ENCODE results near the gene SLIRP. TPM values are rescaled to one million over a fixed set of nuclear protein-coding genes. Genes with fewer than 3 reads are reported as not detected.
"Not testable (repeated sequence)": the region's sequence is repeated elsewhere in the genome, so short reads cannot be mapped to it uniquely, and the experiment has no call there.

SLIRP gene
- total RNA-seq, result 127 and 179 TPM in 2 replicates

DNA sequence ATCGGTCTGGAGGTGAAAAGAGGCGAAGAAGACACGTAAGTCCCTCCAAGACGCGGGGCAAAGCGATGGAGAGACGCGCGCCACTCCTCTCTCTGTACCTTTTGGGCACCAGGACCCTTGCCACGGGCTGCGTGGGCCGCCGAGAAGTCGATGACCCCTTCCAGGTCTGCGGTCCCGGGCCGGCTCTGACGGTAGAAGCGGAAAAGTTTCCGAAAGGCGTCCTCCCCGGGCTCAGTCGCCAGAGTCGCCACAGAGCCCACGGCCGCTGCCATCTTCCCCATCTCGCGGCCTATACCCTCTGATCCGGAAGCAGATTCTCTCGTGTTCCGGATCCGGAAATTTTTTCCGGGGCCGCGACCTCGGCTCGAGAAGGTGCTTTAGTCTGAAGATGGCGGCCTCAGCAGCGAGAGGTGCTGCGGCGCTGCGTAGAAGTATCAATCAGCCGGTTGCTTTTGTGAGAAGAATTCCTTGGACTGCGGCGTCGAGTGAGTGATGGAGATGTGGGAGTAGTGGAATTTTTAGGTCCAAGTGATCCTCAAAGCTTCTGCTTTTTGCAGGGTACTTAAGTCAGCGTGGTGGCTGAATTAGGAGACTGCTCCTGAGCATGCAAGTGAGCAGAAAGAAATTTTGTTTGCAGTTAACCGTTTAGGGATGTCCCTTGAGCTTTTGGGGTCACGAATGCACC lies at the start of gene SLIRP, which contains the start of gene ALKBH1:
SLIRP (plus strand) TSS at position 380 of the 685 bp plus-strand sequence; CDS start at position 389, 9 bp downstream.
ALKBH1 (minus strand) TSS at position 300 of the 685 bp plus-strand sequence; CDS start at position 281, 19 bp downstream.
- peak; percentile 87 for DNase-seq

DNA sequence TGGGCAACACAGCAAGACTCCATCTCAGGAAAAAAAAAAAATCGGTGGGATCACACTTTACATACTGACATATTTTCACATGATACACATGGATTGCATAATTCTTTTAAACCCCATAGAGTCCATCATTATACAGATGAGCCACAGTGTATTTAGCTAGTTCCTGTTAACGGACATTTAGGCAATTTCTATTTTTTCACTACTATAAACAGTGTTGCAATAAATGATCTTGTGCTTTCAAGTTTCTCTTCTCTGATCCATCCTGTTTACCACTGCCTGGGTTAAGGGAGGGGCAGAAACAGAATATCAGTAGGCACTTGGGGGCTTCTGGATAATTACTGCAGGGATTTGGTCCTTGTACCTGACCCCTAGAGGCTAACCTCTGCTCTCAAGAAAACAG lies 48.1 kb upstream of the SLIRP start:
- DNase-seq, result no peak

DNA sequence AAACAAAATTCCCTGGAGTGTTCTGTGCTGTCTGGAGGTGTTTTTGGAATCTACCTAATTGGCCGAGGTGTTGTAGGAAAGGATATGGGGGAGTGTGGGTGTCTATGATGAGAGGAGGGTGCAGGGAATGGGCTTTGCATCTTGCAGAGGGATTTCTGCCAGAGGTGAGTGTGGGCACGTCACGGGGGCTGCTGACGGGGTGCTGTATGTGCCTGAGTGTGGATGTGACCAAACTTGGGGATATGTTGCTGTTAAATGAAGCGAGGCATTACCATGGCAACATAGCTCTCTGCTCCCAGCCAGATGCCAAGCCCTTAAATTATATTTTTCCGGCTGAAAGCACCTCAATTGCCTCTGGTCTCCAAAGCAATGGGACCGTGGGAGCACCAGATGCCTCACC lies 47.1 kb upstream of the SLIRP start:
- DNase-seq, result no peak

DNA sequence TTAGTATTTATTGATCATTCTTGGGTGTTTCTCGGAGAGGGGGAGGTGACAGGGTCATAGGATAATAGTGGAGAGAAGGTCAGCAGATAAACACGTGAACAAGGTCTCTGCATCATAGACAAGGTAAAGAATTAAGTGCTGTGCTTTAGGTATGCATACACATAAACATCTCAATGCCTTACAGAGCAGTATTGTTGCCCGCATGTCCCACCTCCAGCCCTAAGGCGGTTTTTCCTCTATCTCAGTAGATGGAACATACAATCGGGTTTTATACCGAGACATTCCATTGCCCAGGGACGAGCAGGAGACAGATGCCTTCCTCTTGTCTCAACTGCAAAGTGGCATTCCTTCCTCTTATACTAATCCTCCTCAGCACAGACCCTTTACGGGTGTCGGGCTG lies 46.3 kb upstream of the SLIRP start:
- DNase-seq, result not testable (repeated sequence)

DNA sequence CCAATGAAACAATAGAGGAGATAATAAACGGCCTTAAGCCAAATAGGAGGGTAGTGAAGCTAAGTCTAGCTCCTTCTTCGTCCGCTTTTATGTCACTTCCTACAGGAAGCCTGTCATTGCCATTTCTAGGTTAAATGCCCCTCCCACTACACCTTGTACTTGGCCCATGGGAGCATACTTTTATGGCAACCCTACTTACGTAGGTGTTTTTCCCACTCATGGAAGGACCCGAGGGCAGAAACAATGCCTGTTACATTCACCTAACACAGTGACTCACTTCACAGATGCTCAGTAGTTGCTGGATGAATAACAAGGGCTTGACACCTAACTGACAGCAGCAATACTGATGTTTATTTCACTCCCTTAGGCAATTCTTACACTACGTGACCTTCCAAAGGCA lies 44.6 kb upstream of the SLIRP start:
- peak; percentile 86 for DNase-seq

DNA sequence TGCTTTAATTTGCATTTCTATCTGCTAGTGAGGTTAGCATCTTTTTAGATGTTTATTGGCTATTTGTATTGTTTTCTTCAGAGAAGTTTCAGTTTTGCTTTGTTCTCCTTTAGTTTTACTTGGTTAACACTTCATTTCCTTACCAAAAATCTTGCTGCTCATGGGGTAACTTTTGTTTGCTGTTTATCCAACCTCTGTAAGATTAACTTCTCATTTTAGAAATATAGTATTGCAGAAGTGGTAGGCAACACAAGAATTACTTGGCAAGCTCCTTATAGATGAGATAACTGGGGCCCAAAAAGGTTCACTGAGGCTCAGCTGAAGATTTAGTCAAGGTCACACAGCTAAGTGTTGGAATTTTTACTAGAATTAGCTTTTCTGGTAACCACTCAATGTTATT lies 40.6 kb upstream of the SLIRP start:
- no peak for DNase-seq

DNA sequence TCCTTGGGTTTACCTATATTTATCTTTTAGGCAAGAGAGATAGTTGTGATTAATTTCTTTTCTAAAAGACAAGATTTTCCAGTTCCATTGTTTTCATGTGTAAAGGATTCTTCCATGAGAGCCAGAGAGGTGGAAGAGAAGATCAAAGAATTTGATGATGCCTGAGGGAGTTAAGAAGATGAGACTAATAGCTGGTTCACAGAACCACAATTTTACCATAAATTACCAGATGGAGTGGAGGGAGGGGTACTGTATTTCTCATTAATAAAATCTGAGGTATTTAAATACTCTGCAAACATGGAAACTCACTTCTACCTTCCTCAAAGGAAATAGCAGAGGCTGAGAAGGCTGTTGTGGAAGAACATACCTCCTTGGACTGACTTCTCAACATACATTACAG lies 34.7 kb upstream of the SLIRP start:
- DNase-seq, result no peak

DNA sequence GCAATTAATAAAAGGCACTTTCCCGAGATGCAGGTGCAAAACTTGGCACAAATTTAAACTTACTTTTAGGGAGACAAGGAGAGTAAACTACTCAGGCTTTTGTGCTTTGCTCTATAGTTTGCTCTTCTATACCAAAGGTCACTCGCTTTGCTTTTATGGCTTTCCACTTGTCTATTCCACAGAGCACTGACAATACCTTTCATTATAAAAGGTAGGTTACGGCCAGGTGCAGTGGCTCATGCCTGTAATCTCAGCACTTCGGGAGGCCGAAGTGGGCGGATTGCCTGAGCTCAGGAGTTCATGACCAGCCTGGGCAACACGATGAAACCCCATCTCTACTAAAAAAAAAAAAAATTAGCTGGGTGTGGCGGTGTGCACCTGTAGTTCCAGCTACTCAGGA lies 33.0 kb upstream of the SLIRP start:
- DNase-seq, result no peak

DNA sequence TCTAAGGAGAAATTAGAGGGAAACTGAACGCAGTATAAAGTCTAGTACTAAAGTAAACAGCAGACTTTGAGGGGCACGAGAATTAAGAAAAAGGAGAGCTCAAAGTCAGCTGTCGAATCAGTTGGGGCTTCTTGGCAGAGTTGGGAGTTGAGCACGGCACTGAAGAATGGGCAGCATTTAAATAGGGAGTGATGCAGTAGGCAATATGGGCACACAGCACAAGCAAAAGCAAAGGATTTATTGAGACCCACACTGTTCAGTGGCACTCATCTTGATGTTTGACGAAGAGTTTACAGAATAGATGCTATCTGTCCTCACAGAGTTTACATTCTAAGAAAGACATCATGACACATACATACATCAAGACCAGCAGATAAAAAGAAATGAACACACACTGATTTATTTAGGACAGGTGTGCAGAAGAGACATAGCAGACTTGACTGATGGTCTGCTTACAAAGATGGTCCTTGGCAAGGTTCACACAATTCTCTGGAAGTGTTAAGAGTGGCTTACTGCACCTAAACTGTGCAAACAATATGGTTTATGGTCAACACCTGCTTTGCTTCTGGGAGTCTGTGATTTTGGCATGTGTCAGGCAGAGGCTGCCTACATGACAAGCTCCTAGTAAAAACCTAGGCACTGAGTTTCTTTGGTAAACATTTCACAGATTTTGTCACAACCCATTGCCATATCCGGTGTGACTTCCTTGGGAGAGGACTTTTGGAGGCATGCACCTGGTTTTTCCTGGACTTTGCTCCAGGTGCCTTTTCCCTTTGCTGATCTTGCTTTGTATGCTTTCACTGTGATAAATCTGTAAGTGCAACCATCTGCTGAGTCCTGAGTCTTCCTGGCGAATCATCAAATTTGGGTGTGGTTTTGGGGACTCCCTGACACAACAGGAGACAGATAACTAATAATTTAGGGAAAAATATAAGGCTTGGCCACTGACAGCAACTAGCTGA lies 26.4 kb upstream of the SLIRP start:
- DNase-seq, result peak; percentile 14

DNA sequence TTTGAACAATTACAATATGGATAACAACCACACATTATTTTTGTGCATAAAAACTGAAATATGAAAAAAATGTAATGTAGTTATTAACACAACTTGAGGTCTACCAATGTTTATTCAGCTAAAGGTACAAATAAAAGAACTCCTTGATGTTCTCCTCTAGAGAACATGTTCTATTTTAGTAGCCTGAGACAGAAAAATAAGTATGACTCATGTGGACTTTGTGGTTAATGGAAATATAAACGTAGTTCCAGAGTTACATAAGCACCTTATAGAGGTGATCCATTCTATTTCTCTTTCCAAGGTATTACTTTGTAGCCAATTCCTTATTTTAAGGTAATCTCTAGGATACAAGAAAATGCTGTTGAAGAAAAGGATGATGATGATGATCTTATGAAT lies 25.7 kb upstream of the SLIRP start:
- peak; percentile 10 for DNase-seq

DNA sequence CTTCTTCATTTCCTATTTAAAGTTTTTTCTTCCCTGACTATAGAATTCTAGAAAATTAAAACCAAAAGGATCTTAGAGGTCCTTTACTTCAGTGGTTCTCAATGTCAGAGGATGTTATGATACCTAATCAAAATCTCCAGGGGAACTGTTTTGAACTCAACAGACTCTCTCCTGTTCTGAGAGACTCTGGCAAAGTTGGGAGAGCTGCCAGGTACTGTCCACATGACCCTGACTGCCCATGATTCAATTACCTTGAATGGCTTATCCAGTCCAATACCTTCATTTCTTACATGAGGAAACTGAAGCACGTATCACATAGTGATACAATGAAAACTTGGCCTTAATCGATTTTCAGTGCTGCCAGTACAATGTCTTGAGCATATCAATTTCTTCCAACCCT lies 16.6 kb upstream of the SLIRP start:
- peak; percentile 8 for DNase-seq

DNA sequence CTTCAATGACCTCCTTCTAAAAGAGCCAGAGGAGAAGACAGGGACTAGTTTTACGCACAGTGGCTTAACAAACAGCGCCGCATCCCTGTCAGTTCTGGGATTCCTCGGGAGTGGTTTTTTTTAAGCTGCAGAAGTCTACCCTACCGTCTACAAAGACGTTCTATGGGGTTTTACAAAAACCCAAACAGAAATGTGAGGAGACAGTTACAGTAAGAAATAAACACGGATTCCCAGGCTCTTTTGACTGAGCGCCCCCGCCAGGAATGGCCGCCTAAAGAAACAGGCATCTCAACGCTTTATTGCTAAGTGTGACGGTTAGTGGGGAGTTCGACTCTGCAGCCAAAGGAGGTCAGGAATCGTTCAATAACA lies 564 bp upstream of the SLIRP start:
- peak; percentile 62 for DNase-seq

DNA sequence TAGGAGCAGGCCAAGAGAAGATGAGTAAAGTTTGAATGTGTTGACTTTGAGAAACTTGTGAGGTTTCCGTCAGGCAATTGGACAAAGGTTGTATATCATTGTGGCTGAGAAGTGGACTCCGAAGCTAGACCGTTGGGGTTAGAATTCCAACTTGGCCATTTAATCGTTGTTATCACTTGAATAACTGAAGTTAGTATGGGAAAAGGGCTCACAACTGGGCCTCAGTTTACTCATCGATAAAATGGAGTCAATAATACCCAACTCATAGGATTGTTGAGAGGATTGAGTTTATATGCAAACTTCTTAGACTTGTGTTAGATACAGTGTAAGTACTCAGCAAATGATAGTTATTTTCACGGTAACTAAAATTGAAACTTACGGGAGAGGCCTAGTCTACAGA lies 846 bp downstream of the SLIRP start:
- no peak for DNase-seq

DNA sequence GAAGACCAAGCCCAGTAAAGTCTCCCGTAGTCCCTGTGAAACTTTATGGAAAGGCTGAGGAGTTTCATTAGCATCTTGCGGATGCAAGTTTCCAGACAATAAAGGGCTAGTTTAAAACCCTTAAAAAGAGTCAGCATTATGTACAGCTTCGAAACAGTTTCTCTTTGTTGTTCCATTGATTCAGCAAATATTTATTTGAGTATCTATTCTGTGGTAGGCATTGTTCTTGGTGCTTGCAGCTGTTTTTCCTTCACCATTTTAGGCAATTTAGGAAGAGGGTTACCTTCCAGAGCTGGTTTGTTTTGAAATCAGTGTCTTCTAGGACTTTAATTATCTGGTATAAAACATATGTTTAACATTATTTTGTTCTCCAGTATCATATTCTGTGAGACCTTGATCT lies 1.5 kb downstream of the SLIRP start:
- no peak for DNase-seq

DNA sequence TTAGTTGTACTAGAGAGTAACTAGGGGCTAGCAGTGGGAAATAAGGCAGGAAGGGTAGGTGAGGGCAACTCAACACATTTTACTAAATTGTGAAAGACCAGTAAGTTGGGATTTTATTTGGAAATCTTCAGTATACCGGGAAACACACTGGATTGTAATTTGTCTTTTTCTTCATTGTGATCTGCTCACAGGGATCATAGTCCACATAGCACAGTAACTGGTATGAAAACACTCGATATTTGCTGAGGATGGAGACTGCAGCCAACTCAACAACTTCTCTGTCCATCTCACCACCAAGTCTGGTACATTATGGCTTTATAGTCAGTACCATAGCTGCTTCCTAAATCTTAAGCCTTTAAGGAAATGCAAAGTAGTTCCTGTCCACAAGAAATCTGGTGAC lies 2.5 kb downstream of the SLIRP start:
- DNase-seq, result no peak

DNA sequence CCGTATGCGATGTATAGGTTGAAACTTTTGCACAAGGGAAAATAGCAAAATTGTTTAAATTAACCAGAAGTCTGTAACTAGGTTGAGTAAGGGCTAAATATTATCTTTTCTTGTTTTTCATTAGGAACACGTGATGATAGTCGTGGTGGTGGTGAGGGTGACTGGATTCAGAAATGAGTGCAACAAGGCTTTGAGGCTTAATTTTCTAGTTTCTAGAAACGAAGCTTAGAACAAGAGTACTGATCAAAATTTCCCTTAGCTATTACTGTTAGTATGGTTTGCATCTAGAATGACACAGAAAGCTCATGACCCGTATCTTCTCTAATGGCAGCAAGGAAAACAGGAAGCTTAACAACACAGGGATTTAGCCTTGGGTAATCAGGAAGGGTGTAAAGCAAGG lies 7.0 kb downstream of the SLIRP start:
- DNase-seq, result no peak

DNA sequence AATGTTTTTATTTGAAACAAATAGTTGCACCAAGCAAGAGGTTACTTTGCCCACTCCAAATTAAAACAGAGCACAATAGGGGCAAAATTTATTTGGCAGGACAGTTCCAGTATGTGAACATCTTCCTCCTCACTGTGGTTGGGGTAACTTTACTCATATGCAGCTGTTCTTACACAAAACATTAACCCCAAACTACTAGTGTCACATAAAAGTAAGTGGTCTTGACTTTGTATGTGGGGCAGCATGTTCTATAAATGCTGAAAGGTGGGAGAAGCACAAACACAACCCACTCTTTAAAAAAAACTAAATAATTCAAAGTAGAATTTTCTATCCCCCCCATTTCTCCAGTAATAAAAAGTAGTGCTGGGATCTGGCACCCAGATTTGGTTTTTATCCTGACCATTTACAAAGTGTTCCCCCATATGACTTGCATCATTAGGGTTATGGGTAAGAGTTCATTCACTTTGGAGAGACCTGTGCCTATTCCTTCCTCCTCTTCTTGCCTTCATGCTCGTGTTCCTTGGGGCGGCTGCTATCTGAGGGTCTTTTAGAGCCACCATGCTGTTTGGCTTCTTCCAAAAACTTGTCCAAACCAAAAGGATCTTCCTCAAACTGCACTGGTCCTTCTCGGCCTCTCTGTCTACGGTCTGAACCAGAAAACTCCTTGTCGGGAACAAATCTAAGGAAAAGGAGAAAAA lies 9.9 kb downstream of the SLIRP start:
- DNase-seq, result no peak

DNA sequence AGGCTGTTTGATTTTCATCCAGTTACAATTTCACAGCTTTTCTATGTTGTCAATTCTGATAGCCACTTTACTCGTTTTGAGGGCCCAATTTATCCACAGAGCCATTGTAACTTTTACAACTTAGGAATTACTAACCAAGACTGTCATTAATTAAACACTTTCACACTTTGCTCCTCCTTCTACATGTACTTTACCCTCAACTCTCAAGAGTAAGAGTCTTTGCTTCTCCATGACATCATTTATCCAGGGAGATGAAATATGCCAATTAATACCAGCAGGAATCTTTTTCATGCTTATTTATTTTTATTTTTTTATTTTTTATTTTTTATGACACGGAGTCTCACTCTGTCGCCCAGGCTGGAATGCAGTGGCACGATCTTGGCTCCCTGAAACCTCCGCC lies 13.5 kb downstream of the SLIRP start:
- DNase-seq, result no peak

DNA sequence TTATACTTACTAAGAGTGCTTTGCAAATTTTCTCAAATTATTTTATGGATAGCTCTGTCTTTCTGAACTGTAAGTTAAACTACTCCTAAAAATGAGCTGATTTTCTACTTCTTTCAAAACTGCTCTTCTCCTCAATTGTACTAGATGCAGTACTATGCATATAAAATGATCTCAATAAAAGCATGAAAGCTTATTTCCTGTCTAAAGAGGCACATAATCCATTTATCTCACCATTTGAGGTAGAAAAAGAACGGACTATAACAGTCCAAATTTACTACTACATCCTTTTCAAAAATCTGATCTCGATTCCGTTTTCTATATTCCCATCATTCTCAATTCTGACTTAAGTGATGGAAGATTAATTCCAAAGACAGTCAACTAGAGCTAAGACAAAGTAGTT lies 14.4 kb downstream of the SLIRP start:
- DNase-seq, result no peak

DNA sequence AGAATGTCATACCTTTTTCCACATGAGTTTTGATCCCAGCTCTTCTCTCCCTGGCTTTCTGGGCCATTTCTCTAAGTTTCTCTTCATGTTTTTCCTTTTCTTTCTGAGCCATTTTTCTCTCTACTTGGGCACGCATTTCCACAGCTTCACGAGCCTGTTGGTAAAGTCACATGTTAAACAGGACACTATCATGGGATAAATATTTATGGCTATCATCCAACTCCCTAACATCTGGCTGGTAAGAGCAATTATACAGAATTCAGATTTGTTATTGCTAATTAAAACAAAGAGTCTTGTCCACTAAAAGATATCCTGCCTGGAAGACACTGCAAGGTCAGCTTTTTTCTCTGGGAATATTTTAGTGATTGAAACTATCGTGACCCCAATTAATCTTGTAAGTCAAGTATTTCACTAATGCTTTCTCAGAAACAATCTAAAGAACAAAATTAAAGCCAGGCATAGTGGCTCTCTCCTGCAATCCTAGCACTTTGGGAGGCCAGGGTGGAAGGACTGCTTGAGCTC lies 23.1 kb downstream of the SLIRP start:
- no peak for DNase-seq

DNA sequence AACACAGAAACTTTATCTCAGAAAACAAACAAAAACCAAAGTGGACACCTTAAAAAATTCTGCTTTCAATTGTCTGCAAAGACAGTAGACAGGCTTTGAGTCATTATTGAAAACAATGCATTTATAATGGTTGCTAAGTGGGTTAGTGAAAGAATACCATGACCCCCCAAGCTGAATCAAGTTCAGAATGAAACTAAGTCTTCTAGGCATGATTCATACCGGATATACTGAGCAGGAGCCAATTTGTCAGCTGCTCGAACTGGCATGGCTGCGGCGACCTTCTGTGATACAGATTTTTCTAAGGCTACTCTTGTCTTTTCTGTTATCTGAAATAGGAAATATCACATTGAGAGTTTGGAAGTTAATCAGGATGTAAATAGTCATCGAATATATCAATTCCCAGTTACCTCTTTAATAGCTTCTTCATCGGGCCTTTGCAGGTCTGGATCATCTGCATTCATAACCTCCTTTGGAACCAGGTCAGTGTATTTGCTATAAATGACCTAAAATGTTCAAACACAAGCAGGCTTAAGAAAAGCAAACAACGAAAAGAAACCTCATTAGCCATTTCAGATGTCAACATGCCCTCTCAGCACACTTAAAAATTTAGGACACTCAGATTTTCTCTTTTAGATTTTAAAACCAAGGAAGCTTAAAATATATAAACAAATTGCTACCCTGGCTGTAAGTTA lies 30.8 kb downstream of the SLIRP start:
- peak; percentile 93 for DNase-seq

DNA sequence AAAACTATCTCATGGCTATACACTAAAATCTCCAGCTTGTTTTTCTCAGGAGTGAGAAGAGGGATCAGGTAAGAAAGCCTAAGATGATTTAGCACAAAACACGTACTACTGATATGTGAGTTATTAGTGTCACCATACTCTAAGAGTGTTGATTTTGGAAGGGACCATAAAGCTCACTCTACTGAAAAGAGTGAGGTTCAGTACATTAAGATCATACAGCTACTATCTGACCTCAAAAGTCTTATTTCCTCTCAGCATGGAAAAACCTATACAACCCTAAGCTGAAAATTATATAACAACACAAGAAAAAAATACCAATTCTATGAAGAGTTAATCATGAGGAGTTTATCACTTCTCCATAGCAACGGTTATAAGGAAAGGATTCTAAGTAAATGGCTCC lies 33.5 kb downstream of the SLIRP start:
- no peak for DNase-seq
